Activated CD4-positive, alpha-beta T cell treated with anti-CD3 and anti-CD28 coated beads, Interleukin-2, amount 50 U/mL, for 16 hours (primary cell): ENCODE data around the gene ITPKB.
A peak's percentile ranks its signal among the peaks of the same experiment; 100 is the strongest.
"Not testable (repeated sequence)": the region's sequence is repeated elsewhere in the genome, so short reads cannot be mapped to it uniquely, and the experiment has no call there.

Experiments used
- DNase-seq: peaks from one replicate; pipeline ENCODE4 v3.0.0-alpha.2; 2020

Gene ITPKB

GRCh38 chr1:226730071-226730470 is 9.0 kb downstream of the ITPKB start:
- DNase-seq: no peak

- DNase-seq: peak; percentile 55
Measured at GRCh38 chr1:226728448-226728847, 10.6 kb downstream of the ITPKB start.

DNA sequence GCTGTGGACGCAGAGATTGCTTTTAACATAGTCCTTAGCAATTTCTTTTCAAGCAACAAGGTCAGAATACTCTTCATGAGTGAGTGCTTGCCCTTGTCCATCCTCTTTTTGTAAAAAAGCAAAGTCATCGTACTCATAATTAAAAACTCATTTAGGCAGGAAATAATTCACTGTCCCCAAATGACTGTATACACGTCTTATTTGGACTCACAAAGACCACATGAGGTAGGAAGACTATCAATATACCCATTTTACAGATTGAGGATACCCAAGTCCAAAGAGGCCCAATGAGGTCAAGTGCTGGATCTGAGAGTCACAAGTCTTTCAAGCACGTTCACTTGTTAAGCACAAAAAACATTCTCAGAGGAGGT is 13.2 kb downstream of the ITPKB start:
- peak; percentile 59 for DNase-seq

GRCh38 chr1:226723657-226724532 is 15.2 kb downstream of the ITPKB start:
- no peak for DNase-seq

GRCh38 chr1:226722901-226723656 is 16.0 kb downstream of the ITPKB start:
- DNase-seq: no peak

DNA sequence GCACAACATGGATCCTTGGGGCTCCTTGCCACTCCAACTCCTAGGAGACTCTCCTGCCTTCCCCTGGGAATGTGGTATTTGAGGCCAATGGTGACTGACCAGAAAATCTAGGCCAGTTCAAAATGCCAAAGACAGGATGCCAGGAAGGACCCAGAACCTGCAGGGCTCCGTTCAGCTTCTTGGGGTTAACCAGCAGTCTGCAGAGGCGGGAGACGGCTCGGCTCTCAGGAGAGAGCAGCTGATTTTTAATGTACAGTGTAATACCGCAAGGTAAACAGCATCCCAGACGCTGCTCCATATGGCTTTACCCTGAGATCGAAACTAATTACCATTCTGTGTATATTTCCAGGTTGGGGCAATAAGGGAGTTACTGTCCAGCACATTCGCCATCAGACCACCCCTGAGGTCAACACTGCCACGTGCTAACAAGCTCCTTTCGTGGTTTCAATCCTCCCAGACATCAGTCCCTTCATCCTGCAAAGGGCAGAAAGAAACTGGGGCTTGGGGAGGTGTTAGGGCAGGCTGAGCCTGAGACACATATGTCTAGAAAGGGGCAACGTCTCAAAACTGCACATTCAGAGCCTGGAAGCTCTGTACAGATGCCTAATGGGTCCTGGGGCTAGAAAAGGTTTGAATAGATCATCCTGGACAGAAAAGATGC is 16.7 kb downstream of the ITPKB start:
- no peak for DNase-seq

- not testable (repeated sequence) for DNase-seq
Measured at GRCh38 chr1:226720574-226720973, 18.5 kb downstream of the ITPKB start.

GRCh38 chr1:226719596-226720387 is 19.3 kb downstream of the ITPKB start:
- DNase-seq: no peak

- no peak for DNase-seq
Measured at GRCh38 chr1:226717256-226717909, 21.7 kb downstream of the ITPKB start.

GRCh38 chr1:226716577-226716976 is 22.5 kb downstream of the ITPKB start:
- DNase-seq: no peak

GRCh38 chr1:226714148-226714547 is 24.9 kb downstream of the ITPKB start:
- DNase-seq: no peak

- DNase-seq: no peak
Measured at GRCh38 chr1:226712742-226713419, 26.2 kb downstream of the ITPKB start.

DNA sequence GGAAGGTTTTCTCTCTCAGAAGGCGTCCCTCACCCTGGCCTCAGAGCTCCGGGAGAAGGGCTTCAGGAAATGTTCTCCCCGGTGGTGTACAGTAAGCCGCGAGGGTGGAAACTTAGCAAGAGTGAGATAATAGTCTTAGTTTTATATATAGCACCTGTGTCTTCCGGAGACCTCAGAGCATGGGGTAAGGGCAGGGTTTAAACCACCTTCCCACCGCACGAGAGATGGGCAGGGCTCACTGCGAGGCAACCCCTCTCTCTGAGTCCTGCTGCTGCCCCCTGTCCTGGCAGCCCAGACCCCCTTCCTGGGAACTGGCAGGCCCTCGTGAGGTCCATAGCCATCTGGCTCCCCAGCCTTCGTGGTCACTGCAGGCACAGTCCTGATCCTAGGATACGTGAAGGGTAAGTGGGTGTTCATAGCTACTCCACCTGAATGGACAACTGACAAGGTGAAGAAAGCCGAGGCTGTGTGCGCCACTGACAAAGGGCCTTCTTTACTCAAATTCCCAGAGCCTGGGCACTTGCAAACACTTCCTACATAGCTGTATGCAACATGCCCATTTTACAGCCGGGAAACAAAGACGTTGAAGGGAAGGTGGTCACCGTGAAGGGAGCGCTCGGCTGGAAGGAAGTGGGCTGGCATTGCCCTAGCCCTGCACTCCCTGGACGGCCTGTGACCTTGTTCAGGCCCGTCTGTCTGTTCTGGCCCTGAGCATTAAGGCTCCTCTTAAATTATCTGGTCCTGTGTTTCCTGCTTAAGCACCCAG is 26.9 kb downstream of the ITPKB start:
- DNase-seq: peak; percentile 68

DNA sequence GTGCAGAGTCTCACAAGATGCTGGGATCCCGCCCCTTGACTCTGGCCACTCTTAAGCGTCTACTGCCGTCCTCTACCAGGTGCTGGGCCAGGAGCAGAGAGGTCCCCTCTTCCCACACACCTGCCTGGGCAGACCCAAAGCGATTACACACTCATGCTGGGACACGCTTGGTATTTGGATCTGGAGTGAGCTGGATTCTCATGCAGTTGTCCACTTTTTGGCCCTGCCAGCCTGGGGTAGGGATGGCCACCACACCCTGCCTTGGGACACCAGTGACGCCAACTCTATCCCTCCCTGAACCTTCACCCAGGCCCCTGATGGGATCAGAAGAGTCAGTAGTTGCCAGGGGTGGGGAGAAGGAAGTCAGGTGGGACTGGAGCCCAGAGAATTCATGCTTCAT is 28.6 kb downstream of the ITPKB start:
- DNase-seq: no peak

DNA sequence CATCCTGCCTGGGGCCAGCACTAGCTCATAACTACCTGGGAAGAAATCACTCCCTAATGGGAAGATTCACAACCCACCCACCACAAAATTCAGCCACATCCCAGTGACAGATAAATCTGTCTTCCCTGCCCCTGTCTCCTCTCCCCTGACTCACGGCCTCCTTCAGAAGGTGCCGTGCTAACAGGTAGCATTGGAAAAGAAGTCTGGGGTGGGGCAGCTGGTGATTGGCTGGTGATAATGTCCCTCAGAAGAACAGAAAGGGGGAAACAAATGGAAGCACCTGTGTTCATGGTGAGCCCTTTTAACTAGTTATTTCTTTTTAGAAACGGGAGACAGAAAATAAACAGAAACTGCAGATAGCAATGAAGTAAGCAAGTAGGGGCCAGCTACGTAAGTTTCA is 29.1 kb downstream of the ITPKB start:
- no peak for DNase-seq

DNA sequence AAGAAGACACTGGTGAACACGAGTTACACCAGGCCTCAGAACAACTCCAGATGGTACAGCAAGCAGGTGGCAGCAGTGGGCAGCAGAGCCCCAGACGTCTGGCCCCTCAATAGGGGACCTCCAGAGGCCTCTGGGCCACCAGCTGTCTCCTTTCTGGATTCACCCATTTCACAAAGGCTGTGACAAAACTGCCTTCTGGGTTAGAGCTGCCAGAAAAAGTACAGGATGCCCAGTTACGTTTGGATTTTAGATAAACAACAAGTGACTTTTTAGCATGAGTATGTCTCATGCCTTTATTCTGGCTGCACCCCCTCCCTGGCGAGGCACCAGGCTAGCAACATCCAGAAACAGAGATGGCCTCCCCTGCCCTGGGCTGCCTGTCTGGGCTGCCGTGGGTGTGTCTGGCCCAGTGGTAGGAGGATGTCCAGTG is 30.1 kb downstream of the ITPKB start:
- no peak for DNase-seq

DNA sequence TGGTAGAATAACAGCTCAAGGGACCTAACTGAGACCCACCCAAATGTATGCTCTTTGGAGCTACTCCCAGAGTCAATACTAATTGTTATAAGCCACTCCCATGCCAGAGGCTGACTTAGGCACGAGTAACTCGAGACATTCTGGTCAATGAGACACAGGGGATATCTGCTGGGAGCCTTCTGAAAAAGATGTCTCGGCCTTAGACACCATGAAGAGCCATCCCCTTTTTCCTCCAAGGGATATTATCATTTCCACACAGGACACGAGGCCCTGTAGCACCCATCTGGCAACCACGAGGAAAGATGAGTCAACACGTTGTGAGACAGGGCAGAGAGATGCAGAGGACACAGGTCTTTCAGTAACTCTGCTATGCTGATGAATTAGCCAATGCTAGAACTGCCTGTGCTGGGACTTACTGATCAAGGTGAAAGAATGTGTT is 30.7 kb downstream of the ITPKB start:
- no peak for DNase-seq

DNA sequence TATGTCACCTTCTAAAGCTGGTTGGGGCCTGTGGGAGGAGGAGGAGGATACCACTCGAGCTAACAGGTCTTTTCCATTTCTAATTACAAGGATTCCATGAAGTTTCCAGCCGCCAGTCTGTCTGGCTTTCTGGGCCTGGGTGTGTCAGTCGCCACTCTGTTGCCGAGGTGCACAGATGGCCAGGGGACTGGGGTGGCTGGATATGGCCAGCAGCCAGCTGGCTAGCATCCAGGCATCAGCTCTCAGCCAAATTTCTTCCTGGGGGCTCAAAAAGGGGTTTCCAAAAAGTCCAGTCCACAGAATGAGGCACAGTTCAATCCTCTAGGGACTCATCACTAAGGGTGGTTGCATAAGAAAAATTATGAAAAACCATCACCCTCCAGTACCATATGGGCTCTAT is 32.4 kb downstream of the ITPKB start:
- no peak for DNase-seq

GRCh38 chr1:226704169-226704937 is 34.7 kb downstream of the ITPKB start:
- no peak for DNase-seq
